IPS-11a (cell line): Measurements from ENCODE around the gene TEX36.
"Not testable (repeated sequence)": the region's sequence is repeated elsewhere in the genome, so short reads cannot be mapped to it uniquely, and the experiment has no call there.

Experiments used
- H3K4me3 ChIP-seq: one replicate; pipeline ENCODE4 v1.5.1; 2013; ENCODE audit warnings: low read depth, low read length, control low read depth

Gene TEX36

DNA sequence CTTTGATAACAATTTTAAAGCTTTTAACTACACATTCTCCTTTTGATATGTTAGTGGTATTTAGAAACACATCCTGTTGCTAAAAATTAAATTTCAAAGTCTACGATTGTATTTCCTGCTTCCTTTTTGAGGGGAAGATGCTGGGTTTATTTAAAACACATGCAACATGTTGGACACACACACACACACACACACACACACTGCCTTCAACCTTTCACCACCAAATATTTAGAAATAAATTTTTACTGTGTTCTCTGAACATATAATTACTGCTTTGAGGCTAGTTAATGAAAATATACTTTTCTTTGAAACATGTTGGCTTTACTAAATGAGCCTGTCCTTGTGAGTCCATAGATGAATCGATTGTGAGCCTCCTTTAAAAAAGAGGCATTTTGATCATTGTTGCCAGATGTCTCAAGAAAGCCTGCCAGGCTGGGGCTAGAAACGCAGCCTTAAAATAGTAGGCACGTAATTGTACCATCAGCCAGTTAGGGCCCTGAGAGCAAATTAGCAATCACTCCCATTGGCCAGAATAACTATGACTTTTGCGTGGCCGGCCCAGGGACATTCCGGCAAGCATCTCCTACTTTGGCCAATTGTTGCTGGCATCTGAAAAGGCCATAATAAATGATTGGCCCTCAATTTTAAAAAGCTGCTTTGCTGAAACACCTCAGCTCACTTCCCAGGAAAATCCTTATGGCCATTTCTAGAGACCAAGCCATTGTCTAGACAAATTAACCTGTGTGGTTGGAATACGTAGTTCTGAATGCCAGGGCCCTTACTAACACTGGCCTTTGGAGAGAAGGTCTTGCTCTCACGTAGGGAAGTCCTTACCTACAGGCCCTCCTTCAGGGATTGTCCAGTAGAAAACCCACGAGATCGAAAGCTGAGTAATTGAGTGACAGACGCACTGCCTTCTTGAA lies 9.9 kb upstream of the TEX36 start:
- no peak overlapping the region for H3K4me3 ChIP-seq

DNA sequence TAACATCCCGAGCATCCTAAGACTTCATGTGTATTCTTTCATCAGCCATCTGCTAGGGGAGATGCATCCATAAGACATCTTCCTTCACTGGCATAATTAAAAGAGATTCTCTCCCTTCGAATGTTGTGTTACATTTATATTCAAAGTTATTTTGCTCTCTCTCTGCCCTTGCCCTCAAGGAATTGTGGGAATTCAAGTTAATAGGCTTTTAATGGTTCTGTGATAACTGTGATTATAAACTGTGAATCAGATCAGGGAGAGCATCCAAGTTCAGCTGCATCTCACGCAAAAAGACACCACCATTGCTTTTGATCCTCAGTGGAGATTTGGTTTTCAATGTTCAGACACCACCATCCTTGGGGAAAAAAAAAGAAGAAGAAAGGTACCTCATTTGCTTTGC lies 9.2 kb upstream of the TEX36 start:
- H3K4me3 ChIP-seq: no peak overlapping the region

DNA sequence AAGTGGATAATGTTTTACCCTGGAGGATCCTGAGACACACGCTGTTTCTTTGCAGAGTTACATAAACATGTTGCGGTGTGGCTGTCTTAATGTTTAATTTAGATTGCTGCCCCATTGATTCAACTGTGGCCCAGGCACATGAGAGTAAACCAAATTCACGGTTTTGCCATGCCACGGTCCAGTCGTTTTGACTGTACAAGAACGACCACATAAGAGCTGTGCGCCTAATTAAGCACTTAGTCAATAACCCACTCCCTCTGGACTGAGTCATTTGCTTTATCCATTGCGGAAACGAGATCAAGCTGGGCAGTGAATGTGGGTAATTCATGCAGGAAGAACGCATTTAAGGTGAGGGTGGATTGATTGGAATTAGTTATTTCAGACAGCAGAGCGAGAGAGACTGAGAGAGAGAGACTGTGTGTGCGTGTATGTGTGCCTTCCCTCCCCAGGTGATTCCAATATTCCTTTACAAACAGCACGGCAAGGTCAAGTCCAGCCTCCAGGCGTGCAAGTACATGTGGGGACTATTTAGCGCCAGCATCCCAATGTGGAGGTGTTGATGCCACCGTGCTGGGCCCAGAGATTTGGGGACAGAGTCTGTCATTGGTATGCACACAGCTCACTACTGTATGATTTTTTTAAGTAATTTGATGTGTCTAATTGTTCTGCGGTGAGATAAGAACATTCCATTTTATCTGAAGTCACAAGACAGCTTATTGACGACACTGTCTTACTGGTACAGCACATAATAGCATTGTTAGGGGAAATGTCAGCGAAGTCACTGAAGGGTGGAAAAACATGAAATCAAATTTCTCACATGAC lies 8.4 kb upstream of the TEX36 start:
- H3K4me3 ChIP-seq: no peak overlapping the region

DNA sequence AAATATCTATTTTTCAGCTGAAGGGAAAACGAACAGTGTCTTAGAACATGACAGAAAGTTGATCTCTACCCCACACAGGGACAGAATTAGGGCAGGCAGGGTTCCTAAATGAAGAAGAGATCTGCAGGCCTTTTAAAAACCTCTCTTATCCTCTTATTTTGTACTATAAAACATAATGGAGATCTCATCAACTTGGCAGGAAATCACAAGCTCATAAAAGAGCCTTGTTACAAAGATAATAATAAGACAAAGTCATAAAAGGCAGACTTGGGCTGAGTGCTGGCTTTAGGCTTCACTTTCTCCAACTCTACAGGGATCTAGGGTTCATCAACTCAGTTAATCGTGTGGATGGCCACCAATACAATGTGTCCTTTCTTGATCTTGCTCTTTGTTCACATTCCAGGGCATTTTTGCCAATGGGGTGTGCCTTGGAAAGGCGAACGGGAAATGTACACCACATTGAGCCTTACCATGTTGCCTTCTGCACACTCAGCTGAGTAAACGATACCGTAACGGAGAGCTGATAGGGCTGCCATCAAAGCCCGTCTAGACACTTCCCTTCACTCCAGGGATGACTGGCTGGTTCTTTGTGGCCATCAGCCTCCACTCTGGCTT lies 7.1 kb upstream of the TEX36 start:
- no peak overlapping the region for H3K4me3 ChIP-seq

DNA sequence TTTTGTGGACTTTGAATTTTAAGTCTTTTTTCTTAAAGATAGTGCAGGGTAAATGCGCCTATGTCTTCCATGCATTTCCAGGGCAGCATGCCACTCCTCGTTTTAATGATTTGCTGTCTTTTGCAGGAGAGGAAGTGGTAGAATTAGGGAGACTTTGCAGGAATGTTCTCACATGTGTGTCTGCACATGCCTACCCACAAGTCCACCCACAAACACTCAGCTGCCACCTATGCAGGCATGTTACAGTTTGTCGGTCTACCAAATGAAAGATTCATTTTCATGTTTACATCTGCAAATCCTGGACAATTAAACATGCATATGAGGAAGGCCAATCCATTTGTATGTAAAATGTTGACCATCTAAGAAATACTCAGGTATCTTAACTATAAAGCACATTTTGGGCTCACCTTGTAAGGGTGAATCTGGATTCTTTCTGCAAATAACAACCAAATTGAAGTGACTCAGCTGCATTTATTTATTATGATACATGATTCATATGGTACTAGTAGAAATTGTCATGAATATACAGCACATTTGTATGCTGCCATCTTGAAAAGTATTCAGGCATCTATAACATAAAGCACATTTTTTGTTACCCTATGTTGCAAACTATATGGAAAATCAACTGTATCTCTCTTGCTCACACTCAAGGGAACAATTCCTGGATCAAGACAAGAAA lies 4.7 kb upstream of the TEX36 start:
- H3K4me3 ChIP-seq: no peak overlapping the region

DNA sequence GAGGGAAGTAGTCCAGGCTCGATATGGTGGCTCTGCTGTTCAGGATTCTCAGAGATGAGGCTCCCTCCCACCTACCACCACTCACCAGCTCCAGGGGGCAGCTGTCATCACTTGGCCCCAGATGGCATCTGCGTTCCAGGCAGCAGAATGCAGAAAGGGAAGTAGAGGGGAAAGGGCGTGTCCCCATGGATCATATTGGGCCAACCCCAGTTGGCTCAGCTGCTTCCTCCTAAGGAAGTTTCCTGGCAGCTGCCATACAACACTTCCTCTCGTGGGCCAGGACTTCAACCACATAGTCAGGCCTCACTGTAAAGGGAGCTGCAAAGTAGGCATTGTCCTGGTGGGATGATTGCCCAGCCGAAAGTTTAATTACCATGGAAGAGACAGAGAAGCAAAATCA lies 1.6 kb upstream of the TEX36 start:
- no peak overlapping the region for H3K4me3 ChIP-seq

DNA sequence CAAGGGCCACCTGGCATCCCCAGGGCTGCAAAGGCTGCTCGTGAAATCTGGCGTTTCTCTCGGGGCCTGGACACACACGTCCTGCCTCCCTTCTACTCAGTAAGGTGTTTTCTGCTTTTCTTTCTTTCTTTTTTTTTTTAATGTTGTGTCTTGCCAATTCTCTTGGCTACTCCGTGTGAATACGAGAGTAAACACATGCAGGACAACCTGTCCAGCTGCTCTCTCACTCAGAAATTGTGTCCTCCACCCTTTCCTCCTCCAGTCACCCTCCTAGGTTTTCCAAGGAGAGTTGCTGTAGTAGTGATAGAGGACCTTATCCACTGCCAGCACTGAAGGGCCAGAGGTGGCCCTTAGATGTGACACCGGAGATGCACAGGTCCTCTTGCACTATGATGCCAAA lies 858 bp upstream of the TEX36 start:
- H3K4me3 ChIP-seq: no peak overlapping the region

DNA sequence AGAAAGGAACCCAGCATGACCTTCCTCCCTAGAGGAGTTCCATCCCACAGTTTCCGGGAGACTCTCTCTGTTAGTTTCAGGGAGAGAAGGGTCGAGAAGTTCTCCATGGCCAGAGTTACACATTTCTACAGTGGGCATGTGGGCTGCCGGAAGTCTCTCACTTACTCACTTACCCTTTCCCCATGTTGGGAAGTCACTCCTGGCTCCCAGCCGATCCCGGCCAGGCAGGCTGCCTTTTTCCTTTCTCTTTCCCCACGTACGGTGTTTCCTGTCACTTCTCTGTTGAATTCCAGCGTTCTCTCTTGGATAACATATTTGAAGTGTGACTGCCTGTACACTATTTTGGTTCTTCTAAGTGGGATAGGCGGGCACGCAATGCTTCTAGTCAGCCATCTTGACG lies 3.5 kb downstream of the TEX36 start:
- no peak overlapping the region for H3K4me3 ChIP-seq

DNA sequence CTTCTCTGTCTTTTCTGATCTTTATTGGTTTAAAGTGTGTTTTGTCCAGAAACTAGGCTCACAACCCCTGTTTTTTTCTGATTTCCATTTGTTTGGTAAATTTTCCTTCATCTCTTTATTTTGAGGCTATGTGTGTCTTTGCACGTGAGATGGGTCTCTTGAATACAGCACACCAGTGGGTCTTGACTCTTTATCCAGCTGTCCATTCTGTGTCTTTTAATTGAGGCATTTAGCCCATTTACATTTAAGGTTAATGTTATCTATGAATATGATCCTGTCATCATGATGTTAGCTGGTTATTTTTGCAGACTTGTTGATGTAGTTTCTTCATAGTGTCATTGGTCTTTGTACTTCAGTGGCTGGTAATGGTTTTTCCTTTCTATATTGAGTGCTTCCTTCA lies 10.1 kb downstream of the TEX36 start:
- H3K4me3 ChIP-seq: no peak overlapping the region

DNA sequence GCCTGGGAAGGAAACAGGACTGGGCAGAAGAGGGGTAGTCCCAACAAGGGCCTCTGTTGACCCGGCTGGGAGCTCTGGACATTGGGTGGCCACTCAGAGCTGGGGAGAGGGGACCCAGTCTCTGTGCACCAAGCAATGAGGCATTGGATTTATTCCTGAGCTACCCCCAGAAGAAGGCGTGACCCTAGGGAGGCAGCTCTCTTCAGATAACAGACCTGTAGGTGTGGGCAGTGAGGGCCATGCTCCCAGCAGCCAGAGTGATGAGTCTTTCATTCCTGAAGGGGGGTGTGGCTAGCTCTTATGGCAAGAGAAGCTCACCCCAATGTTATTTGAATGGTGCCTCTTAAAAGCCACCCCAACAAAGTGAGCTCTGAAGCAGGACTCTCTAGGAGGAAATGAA lies 20.4 kb downstream of the TEX36 start:
- no peak overlapping the region for H3K4me3 ChIP-seq

DNA sequence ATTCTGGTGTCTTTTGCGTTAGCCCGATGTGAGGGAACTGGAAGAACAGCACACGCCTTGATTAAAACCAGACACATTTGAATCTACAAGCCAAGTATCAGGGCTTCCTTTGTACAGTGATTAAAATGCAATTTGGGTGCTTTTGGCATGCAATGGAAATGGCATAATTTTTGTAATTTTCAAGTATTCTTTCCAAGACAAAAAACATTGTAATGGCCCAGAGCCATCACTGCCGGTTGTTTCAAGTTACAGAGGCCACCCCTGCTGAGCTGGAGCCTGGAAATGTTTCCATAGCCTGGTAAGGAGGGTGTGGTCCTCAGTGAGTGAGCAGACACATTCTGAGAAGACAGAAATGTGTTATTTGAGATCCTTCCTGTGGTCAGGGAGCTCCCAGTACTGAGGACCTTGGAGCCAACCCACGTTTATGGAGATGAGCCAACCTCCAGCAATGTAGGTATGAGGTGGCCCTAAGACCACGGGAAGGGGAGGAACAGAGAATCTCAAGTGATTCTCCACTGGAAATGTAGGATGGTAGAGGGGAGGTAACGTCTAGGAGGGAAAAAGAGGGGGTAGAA lies 20.9 kb downstream of the TEX36 start:
- H3K4me3 ChIP-seq: no peak overlapping the region

DNA sequence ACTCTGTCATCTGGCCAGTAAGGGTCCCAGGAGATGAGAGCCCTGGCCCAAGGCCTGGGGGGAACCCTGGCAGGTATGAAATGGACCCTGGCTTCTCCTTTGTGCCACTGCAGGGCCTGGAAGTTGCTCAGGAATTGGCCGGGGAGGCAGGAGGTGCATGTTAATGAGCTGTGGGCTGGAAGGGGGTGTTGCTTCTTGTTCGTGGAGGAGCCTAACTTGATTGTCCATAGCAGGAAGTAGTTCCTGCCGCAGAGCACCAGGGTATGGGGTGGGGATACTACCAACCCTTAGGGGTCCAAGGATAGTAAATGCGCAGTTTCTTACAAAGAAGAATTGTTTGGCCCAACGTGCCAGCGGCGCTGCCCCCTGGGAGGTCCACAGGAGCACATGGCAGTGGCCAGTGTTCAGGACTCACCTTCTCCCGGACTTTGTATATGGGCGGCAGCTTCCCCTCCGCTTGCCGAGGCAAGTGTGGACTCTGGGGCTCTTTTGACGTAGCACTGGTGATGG lies 21.5 kb downstream of the TEX36 start:
- no peak overlapping the region for H3K4me3 ChIP-seq

DNA sequence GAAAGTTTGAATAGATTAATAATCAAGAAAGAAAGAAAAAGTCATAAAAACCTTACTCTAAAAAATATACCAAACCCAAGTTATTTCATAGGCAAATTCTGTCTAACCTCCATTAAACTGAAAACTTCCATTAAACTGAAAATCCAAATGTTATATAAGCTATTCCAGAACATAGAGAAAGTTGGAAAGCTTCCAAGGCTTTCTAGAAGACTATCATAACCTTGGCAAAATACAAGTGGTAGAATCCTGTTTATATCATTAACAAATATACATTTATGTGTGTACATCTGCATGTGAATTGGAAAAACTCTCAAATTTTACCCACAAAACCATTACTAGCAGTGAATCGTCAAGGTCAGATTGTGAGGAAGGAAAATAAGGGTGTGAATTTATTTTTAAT lies 23.9 kb downstream of the TEX36 start:
- H3K4me3 ChIP-seq: no peak overlapping the region

DNA sequence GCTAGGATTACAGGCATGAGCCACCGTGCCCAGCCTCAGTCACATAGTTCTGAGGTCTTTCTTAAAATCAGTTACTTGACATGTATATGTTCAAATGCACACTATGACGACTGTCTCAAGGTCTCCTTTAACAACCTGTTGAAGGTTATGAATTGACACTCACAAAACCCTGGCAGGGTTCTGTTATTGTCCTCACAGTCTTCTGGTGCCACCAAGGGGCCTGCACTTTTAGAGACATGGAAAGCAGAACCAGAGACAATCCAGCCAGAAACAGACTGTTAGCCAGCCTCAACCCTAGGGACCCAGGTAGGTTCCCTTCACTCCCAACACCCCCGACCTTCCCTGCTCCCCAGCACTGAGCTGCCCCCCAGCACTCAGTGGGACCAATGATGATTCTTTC lies 26.4 kb downstream of the TEX36 start:
- no peak overlapping the region for H3K4me3 ChIP-seq

DNA sequence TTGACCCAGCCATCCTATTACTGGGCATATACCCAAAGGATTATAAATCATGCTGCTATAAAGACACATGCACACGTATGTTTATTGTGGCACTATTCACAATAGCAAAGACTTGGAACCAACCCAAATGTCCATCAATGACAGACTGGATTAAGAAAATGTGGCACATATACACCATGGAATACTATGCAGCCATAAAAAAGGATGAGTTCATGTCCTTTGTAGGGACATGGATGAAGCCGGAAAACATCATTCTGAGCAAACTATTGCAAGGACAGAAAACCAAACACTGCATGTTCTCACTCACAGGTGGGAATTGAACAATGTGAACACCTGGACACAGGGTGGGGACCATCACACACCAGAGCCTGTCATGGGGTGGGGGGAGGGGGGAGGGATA lies 29.9 kb downstream of the TEX36 start:
- H3K4me3 ChIP-seq: not testable (repeated sequence)

DNA sequence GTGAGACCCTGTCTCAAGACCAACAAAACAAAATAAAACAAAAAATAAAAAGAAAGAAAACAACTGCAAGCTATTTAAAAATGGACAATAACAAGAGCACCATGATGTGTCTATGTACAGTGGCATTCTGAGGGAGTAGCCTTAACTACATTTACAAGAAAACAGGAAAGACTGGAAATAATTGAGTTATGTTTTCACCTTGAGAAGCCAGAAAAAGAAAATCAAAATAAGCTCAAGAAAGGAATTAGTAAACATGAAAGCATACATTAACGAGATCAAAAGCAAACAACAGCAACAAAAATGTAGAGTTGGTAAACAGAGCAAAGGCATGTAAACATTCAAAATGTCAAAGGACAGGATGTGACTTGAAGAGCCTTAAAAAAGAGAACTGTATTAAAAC lies 36.7 kb downstream of the TEX36 start:
- no peak overlapping the region for H3K4me3 ChIP-seq

DNA sequence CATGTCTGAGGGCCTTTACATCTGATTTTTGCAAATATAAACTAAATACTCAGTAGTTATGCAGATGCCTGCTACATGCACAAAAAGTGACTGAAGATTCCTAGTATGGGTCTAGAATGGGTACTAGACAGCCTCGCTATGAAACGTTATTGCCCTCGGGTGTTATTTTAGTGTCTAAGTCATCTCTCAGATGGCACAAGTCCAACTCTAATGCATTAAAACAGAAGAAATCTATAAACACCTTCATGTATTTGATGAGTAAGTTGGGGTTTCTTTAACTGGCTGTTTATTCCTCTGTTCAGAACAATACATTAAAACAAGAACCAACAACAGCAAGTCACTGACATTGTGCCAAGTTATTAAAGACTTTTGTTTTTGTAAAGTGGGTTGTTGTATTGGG lies 41.6 kb downstream of the TEX36 start:
- H3K4me3 ChIP-seq: no peak overlapping the region

DNA sequence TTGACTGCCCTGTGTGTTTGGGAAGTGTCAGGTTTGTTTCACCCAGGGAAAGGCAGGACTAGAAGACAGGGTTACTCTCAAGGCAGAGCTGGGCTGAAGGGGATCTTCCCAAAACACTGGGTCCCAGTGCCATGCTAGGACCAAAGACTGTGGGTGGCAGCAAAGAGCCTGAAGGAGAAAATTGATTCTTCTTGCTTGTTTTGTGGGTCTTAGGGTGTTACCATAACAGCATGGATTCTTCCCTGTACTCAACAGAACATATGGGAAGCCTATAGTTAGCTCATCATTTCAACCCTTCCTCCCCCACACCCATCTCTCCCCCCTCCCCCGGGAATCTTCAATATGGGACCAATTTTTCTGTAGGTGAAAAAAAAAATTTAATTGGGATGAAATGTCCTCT lies 42.3 kb downstream of the TEX36 start:
- no peak overlapping the region for H3K4me3 ChIP-seq

DNA sequence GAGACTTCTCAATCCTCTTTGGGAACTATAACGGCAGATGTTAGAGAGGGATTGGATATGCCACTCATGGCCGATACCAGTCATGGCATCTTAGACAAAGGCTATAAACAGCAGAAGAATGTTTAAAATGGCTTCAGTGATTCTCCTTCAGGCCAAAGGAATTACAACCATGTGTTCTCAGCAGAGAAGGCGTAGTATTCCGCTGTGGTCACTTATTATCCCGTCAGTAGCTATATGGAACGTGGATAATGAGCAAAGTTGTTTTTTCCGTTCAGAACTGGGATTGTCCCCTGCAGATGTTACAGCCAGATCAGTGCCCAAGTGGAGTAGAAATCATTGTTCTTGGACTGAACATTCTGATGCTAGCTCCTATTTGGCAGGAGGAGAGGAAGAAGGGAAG lies 43.1 kb downstream of the TEX36 start:
- no peak overlapping the region for H3K4me3 ChIP-seq

DNA sequence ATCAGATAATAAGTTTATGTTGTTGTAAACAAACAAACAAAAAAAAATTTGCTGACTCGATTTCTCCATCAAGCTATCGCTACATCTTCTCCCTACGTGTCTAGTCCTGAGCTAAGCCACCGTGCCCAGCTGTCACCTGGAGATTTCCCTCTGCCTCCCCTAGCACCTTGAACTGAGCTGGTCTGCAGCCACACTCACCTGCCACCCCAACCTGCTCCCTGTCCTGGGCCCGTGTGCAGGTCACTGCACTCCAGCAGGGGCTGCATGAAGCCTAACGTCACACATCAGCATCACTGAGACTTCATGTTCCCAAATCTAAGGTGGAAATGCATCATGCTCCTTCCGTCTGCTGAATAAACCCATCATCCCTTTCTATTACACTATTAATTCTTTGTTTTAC lies 44.4 kb downstream of the TEX36 start:
- H3K4me3 ChIP-seq: no peak overlapping the region

DNA sequence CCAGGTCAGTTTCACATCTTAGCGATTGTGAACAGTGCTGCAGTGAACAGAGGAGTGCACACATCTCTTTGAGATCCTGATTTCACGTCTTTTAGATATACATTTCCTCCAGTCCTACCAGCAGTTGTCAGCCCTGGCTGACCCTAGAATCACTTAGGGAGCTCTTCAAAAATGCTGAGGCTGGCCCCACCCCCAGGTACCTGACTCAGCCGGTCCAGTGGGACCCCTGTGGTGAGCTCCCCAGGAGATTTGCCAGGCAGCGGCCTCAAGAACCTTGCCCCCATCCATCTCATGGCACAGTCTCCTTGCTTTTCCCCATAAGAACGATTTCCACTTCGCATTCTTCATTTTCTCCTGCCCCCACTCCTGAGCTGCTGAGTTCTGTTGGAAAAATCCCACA lies 45.5 kb downstream of the TEX36 start:
- no peak overlapping the region for H3K4me3 ChIP-seq
